Body of pancreas (tissue), 4 donors: ENCODE data around the gene RIMBP2. TPM values are rescaled to one million over a fixed set of nuclear protein-coding genes. Genes with fewer than 3 reads are reported as not detected.
A peak's percentile ranks its signal among the peaks of the same experiment; 100 is the strongest.

Experiments
- ATAC-seq: fragments of 150-250 bp; one replicate; pipeline ENCODE4 v1.9.1; 2016
- DNase-seq, 4 donors: peaks; one replicate each; pipeline ENCODE4 v3.0.0-alpha.2; 2019
- H3K27ac ChIP-seq, 4 donors: fragments of 200-600 bp; sonication (generic); 1 replicate in 3 of 4; 2 replicates in 1 of 4; pipeline versions ENCODE4 v1.5.1 to v1.6.1; 2016 to 2019; ENCODE audit warnings: mild to moderate bottlenecking in 1 of 4, mixed read lengths in 1 of 4, moderate library complexity in 1 of 4
- H3K27me3 ChIP-seq, 2 donors: fragments of 200-600 bp; sonication (generic); one replicate each; pipeline ENCODE4 v1.6.0; 2016; ENCODE audit warnings: mild to moderate bottlenecking in 1 of 2
- H3K36me3 ChIP-seq, 2 donors: fragments of 200-600 bp; sonication (generic); replicated peaks in 1 of 2; 2 replicates each; pipeline ENCODE4 v1.5.1; 2016; ENCODE audit warnings: low read depth in 2 of 2; ENCODE audit not compliant: insufficient read depth in 1 of 2
- H3K4me1 ChIP-seq: fragments of 200-600 bp; sonication (generic); one replicate; pipeline ENCODE4 v1.6.0; 2016
- H3K4me3 ChIP-seq, 2 donors: fragments of 200-600 bp; sonication (generic); 1 replicate in 1 of 2; 2 replicates in 1 of 2; pipeline ENCODE4 v1.5.1; 2016 to 2019
- H3K9me3 ChIP-seq, 3 donors: fragments of 200-600 bp; sonication (generic); 1 replicate in 2 of 3; 2 replicates in 1 of 3; pipeline ENCODE4 v1.5.1; 2016
- CTCF ChIP-seq, 7 experiments: fragments of 450-650 bp in 4 of 7; fragments of 200-600 bp in 3 of 7; sonication (generic) in 3 of 7; IDR thresholded peaks; one replicate each; pipeline ENCODE4 v1.5.1; 2016 to 2019; ENCODE audit warnings: antibody characterized with exemption in 7 of 7
- POLR2A ChIP-seq, 3 donors: fragments of 450-650 bp; IDR thresholded peaks; one replicate each; pipeline ENCODE4 v1.6.1; 2016; ENCODE audit warnings: antibody characterized with exemption in 3 of 3, mild to moderate bottlenecking in 2 of 3
- WGBS, 2 donors: methylation state at CpG; one replicate each; pipeline ENCODE4 v1.1.5; 2017; 5-methylcytosine and 5-hydroxymethylcytosine counted together
- intact Hi-C: fragments of 100-400 bp; cut with DNase I; formaldehyde crosslinking; loops from one replicate; pipeline ENCODE4 v1.15.1; 2023
- total RNA-seq, 2 donors: library from RNA; depleted of rRNA; stranded (reverse); fragments of >200 nt; gene quantifications; one replicate each; pipeline ENCODE4 v1.1.0, GENCODE V29; 2016

The RIMBP2 gene
- total RNA-seq, 2 donors from 2014 or later = 7.3 to 27.4 TPM

- H3K27ac ChIP-seq = no peak overlapping the region
- H3K4me1 ChIP-seq = no peaks in the 10 kb centered on the region
- TF ChIP-seq POLR2A (IDR thresholded peaks at IDR 0.05) = no peak
- TF ChIP-seq CTCF (IDR thresholded peaks at IDR 0.05) = no peak
- 67 to 82% methylated on average over 17 to 19 of the region's 20 CpGs for WGBS, 2 donors
- no peaks in the 10 kb centered on the region for H3K36me3 ChIP-seq
- intact Hi-C loops = no loop called here
- ATAC-seq = no peak
- H3K9me3 ChIP-seq = no peaks in the 10 kb centered on the region
- H3K4me3 ChIP-seq = no peak overlapping the region
- H3K27me3 ChIP-seq = no peaks in the 10 kb centered on the region
- peak in 1 of 4 donors; percentile 3 for DNase-seq
Observed at GRCh38 chr12:130425698-130426245, 290.3 kb downstream of the RIMBP2 start.

GRCh38 chr12:130424858-130425697, 291.0 kb downstream of the RIMBP2 start:
- Histone ChIP-seq H3K27ac (no peak overlapping the region), H3K9me3 (no peaks in the 10 kb centered on the region), H3K36me3 (no peaks in the 10 kb centered on the region), H3K27me3 (no peaks in the 10 kb centered on the region), H3K4me3 (no peak overlapping the region), H3K4me1 (no peaks in the 10 kb centered on the region)
- ATAC-seq (no peak), DNase-seq (peak in 1 of 4 donors; percentile 7)
- intact Hi-C loops = no loop called here
- TF ChIP-seq CTCF (IDR thresholded peaks at IDR 0.05) = no peak
- no peak for TF ChIP-seq POLR2A (IDR thresholded peaks at IDR 0.05)
- WGBS, 2 donors = 75 to 79% methylated on average over 29 to 36 of the region's 36 CpGs

- H3K27ac ChIP-seq = no peak overlapping the region
- DNase-seq (peak in 1 of 4 donors; percentile 5), ATAC-seq (no peak)
- H3K9me3 ChIP-seq = no peaks in the 10 kb centered on the region
- no peaks in the 10 kb centered on the region for H3K27me3 ChIP-seq
- H3K4me3 ChIP-seq = no peak overlapping the region
- WGBS, 2 donors = 70 to 78% methylated on average over 13 to 29 of the region's 51 CpGs
- no peaks in the 10 kb centered on the region for H3K4me1 ChIP-seq
- no peak for TF ChIP-seq POLR2A (IDR thresholded peaks at IDR 0.05)
- TF ChIP-seq CTCF (IDR thresholded peaks at IDR 0.05) = no peak
- intact Hi-C loops = no loop called here
- H3K36me3 ChIP-seq = no peaks in the 10 kb centered on the region
Observed at GRCh38 chr12:130423991-130424857, 291.9 kb downstream of the RIMBP2 start.

- 78 to 80% methylated on average over 11 of the region's 11 CpGs for WGBS, 2 donors
- no peak overlapping the region for H3K27ac ChIP-seq
- no peaks in the 10 kb centered on the region for H3K9me3 ChIP-seq
- ATAC-seq (no peak), DNase-seq (no peak)
- H3K36me3 ChIP-seq = no peaks in the 10 kb centered on the region
- intact Hi-C loops = no loop called here
- H3K4me1 ChIP-seq = no peaks in the 10 kb centered on the region
- H3K4me3 ChIP-seq = no peak overlapping the region
- no peak for TF ChIP-seq CTCF (IDR thresholded peaks at IDR 0.05)
- no peaks in the 10 kb centered on the region for H3K27me3 ChIP-seq
Observed at GRCh38 chr12:130423136-130423535, 293.0 kb downstream of the RIMBP2 start.
